Neural cell (in vitro differentiated cells): ENCODE measurements around the gene TRIM63.

Experiments used
- EP300 ChIP-seq: fragments of 450-650 bp; conservative IDR thresholded peaks from 2 replicates; pipeline ENCODE4 v1.6.1; 2014; ENCODE audit warnings: antibody characterized with exemption, mild to moderate bottlenecking, moderate library complexity; ENCODE audit not compliant: poor library complexity, severe bottlenecking
- EZH2 ChIP-seq: fragments of 200-600, 300-800 bp; shearing (Covaris generic), sonication (generic); IDR thresholded peaks from 2 replicates; pipeline ENCODE4 v1.6.1; 2014; ENCODE audit warnings: antibody characterized with exemption, low read length, borderline replicate concordance, mild to moderate bottlenecking; ENCODE audit not compliant: insufficient read depth, poor library complexity, severe bottlenecking
- MXI1 ChIP-seq: fragments of 450-650 bp; conservative IDR thresholded peaks from 2 replicates; pipeline ENCODE4 v1.6.1; 2014; ENCODE audit warnings: antibody characterized with exemption, mild to moderate bottlenecking; ENCODE audit not compliant: poor library complexity, severe bottlenecking
- POLR2AphosphoS5 ChIP-seq: IDR thresholded peaks from 2 replicates; pipeline ENCODE4 v1.6.1; 2012
- RAD21 ChIP-seq: fragments of 450-650 bp; conservative IDR thresholded peaks from 2 replicates; pipeline ENCODE4 v1.6.1; 2014; ENCODE audit warnings: antibody characterized with exemption, mild to moderate bottlenecking, moderate library complexity
- REST ChIP-seq: IDR thresholded peaks from 2 replicates; pipeline ENCODE4 v1.6.1; 2012; ENCODE audit warnings: borderline replicate concordance
- SMC3 ChIP-seq: fragments of 450-650 bp; conservative IDR thresholded peaks from 2 replicates; pipeline ENCODE4 v1.6.1; 2014; ENCODE audit warnings: antibody characterized with exemption, mild to moderate bottlenecking, moderate library complexity; ENCODE audit not compliant: poor library complexity
- TF ChIP-seq, protein P1 (sequence below): fragments of 450-650 bp; IDR thresholded peaks from 2 replicates; pipeline ENCODE4 v1.5.1; 2014; ENCODE audit warnings: antibody characterized with exemption, mild to moderate bottlenecking, moderate library complexity; ENCODE audit not compliant: poor library complexity, severe bottlenecking

GRCh38 chr1:26014179-26014578 lies 53.3 kb downstream of the TRIM63 start:
- TF ChIP-seq, protein P1, sequence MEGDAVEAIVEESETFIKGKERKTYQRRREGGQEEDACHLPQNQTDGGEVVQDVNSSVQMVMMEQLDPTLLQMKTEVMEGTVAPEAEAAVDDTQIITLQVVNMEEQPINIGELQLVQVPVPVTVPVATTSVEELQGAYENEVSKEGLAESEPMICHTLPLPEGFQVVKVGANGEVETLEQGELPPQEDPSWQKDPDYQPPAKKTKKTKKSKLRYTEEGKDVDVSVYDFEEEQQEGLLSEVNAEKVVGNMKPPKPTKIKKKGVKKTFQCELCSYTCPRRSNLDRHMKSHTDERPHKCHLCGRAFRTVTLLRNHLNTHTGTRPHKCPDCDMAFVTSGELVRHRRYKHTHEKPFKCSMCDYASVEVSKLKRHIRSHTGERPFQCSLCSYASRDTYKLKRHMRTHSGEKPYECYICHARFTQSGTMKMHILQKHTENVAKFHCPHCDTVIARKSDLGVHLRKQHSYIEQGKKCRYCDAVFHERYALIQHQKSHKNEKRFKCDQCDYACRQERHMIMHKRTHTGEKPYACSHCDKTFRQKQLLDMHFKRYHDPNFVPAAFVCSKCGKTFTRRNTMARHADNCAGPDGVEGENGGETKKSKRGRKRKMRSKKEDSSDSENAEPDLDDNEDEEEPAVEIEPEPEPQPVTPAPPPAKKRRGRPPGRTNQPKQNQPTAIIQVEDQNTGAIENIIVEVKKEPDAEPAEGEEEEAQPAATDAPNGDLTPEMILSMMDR = no peak
- TF ChIP-seq EZH2 (no peak), MXI1 (no peak), POLR2AphosphoS5 (no peak), REST (no peak), EP300 (no peak), RAD21 (no peak), SMC3 (no peak)
